ENCODE results near the gene MAP3K2.

The MAP3K2 gene

GRCh38 chr2:127420039-127420864 lies 32.5 kb upstream of the MAP3K2 start:
- H3K9ac ChIP-seq (ENCODE audit: low read depth in 1 of 2, low read length in 2 of 2): no peak overlapping the region
- peaks cover 13 to 15% of the 10 kb centered on the region in 2 donors for H3K4me1 ChIP-seq (ENCODE audit: control insufficient read depth in 2 of 2, insufficient read depth in 2 of 2, low read length in 2 of 2)

GRCh38 chr2:127419448-127420038 lies 31.8 kb upstream of the MAP3K2 start:
- Histone ChIP-seq H3K27me3 (ENCODE audit: control insufficient read depth in 2 of 2, insufficient read depth in 2 of 2, low read length in 2 of 2) (peaks cover 0 to 4% of the 10 kb centered on the region in 2 donors), H3K9me3 (ENCODE audit: control insufficient read depth in 2 of 2, low read length in 2 of 2) (no peaks in the 10 kb centered on the region), H3K27ac (ENCODE audit: low read depth in 2 of 2, low read length in 2 of 2) (no peak overlapping the region), H3K4me3 (ENCODE audit: low read length in 2 of 2) (no peak overlapping the region), H3K4me1 (ENCODE audit: control insufficient read depth in 2 of 2, insufficient read depth in 2 of 2, low read length in 2 of 2) (peaks cover 15% of the 10 kb centered on the region in 2 donors), H3K9ac (ENCODE audit: low read depth in 1 of 2, low read length in 2 of 2) (no peak overlapping the region), H3K36me3 (ENCODE audit: control insufficient read depth in 2 of 2, insufficient read depth in 2 of 2, low read length in 2 of 2) (no peaks in the 10 kb centered on the region)

More at GRCh38 chr2:127420039-127420864, 32.5 kb upstream of the MAP3K2 start:
- H3K36me3 ChIP-seq (ENCODE audit: control insufficient read depth in 2 of 2, insufficient read depth in 2 of 2, low read length in 2 of 2): no peaks in the 10 kb centered on the region
- no peaks in the 10 kb centered on the region for H3K9me3 ChIP-seq (ENCODE audit: control insufficient read depth in 2 of 2, low read length in 2 of 2)
- no peak overlapping the region for H3K4me3 ChIP-seq (ENCODE audit: low read length in 2 of 2)
- peaks cover 0 to 4% of the 10 kb centered on the region in 2 donors for H3K27me3 ChIP-seq (ENCODE audit: control insufficient read depth in 2 of 2, insufficient read depth in 2 of 2, low read length in 2 of 2)
- no peak overlapping the region for H3K27ac ChIP-seq (ENCODE audit: low read depth in 2 of 2, low read length in 2 of 2)

DNA sequence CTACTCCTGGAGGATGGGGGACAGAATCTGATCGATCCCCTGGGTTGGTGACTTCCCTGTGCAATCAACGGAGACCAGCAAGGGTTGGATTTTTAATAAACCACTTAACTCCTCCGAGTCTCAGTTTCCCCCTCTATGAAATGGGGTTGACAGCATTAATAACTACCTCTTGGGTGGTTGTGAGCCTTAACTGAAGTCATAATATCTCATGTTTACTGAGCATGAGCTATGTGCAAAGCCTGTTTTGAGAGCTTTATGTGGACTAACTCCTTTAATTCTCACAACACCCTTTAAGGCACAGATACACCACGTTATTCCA lies 31.3 kb upstream of the MAP3K2 start:
- H3K27me3 ChIP-seq (ENCODE audit: control insufficient read depth in 2 of 2, insufficient read depth in 2 of 2, low read length in 2 of 2): peaks cover 0 to 4% of the 10 kb centered on the region in 2 donors
- no peak overlapping the region for H3K9ac ChIP-seq (ENCODE audit: low read depth in 1 of 2, low read length in 2 of 2)
- H3K4me3 ChIP-seq (ENCODE audit: low read length in 2 of 2): no peak overlapping the region
- H3K36me3 ChIP-seq (ENCODE audit: control insufficient read depth in 2 of 2, insufficient read depth in 2 of 2, low read length in 2 of 2): no peaks in the 10 kb centered on the region
- no peak overlapping the region for H3K27ac ChIP-seq (ENCODE audit: low read depth in 2 of 2, low read length in 2 of 2)
- peaks cover 15% of the 10 kb centered on the region in 2 donors for H3K4me1 ChIP-seq (ENCODE audit: control insufficient read depth in 2 of 2, insufficient read depth in 2 of 2, low read length in 2 of 2)
- no peaks in the 10 kb centered on the region for H3K9me3 ChIP-seq (ENCODE audit: control insufficient read depth in 2 of 2, low read length in 2 of 2)

DNA sequence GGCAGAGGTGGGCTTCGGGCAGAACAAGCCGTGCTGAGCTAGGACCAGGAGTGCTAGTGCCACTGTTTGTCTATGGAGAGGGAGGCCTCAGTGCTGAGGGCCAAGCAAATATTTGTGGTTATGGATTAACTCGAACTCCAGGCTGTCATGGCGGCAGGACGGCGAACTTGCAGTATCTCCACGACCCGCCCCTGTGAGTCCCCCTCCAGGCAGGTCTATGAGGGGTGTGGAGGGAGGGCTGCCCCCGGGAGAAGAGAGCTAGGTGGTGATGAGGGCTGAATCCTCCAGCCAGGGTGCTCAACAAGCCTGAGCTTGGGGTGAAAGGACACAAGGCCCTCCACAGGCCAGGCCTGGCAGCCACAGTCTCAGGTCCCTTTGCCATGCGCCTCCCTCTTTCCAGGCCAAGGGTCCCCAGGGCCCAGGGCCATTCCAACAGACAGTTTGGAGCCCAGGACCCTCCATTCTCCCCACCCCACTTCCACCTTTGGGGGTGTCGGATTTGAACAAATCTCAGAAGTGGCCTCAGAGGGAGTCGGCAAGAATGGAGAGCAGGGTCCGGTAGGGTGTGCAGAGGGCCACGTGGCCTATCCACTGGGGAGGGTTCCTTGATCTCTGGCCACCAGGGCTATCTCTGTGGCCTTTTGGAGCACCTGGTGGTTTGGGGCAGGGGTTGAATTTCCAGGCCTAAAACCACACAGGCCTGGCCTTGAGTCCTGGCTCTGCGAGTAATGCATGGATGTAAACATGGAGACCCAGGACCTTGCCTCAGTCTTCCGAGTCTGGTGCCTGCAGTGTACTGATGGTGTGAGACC lies 30.7 kb upstream of the MAP3K2 start, which contains the start of gene PROC:
Gene PROC (plus strand): TSS at position 128 of the 812 bp plus-strand sequence. CDS start 1,516 bp downstream, outside the sequence.
- H3K4me3 ChIP-seq (ENCODE audit: low read length in 2 of 2): no peak within 1 kb of the TSS
- H3K27me3 ChIP-seq (ENCODE audit: control insufficient read depth in 2 of 2, insufficient read depth in 2 of 2, low read length in 2 of 2): peaks cover 0 to 4% of the 10 kb centered on the region in 2 donors
- H3K36me3 ChIP-seq (ENCODE audit: control insufficient read depth in 2 of 2, insufficient read depth in 2 of 2, low read length in 2 of 2): no peaks in the 10 kb centered on the region
- peaks cover 13 to 14% of the 10 kb centered on the region in 2 donors for H3K4me1 ChIP-seq (ENCODE audit: control insufficient read depth in 2 of 2, insufficient read depth in 2 of 2, low read length in 2 of 2)
- no peak within 1 kb of the TSS for H3K9ac ChIP-seq (ENCODE audit: low read depth in 1 of 2, low read length in 2 of 2)
- H3K27ac ChIP-seq (ENCODE audit: low read depth in 2 of 2, low read length in 2 of 2): no peak within 1 kb of the TSS
- no peaks in the 10 kb centered on the region for H3K9me3 ChIP-seq (ENCODE audit: control insufficient read depth in 2 of 2, low read length in 2 of 2)

GRCh38 chr2:127417406-127417805 lies 29.6 kb upstream of the MAP3K2 start:
- Histone ChIP-seq H3K9ac (ENCODE audit: low read depth in 1 of 2, low read length in 2 of 2) (no peak overlapping the region), H3K4me3 (ENCODE audit: low read length in 2 of 2) (no peak overlapping the region), H3K27ac (ENCODE audit: low read depth in 2 of 2, low read length in 2 of 2) (no peak overlapping the region), H3K27me3 (ENCODE audit: control insufficient read depth in 2 of 2, insufficient read depth in 2 of 2, low read length in 2 of 2) (peaks cover 0 to 4% of the 10 kb centered on the region in 2 donors), H3K9me3 (ENCODE audit: control insufficient read depth in 2 of 2, low read length in 2 of 2) (no peaks in the 10 kb centered on the region), H3K36me3 (ENCODE audit: control insufficient read depth in 2 of 2, insufficient read depth in 2 of 2, low read length in 2 of 2) (no peaks in the 10 kb centered on the region), H3K4me1 (ENCODE audit: control insufficient read depth in 2 of 2, insufficient read depth in 2 of 2, low read length in 2 of 2) (peaks cover 8 to 13% of the 10 kb centered on the region in 2 donors)

DNA sequence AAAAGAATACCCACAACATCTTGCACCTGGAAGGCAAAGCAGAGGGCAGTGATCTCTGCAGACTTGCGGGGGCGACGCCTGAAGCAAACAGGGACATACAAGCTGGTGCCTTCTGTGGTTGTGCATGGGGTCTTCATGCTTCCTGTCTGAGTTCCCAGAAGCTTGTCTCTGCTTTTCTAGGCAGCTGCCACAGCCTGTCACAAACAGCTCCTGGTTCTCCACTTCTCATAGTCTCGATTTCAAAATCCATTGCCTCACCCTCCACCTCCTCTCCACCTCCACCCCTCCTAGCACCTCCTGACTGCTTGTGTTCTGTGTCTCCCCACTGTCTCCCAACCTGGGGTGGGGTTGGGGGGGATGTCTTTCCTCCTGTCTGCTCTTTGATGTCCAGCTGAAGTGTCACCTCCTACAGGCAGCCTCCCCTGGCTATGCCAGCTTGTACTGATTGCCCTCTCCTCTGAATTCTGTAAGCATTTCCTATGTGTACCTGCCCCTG lies 28.8 kb upstream of the MAP3K2 start:
- Histone ChIP-seq H3K27me3 (ENCODE audit: control insufficient read depth in 2 of 2, insufficient read depth in 2 of 2, low read length in 2 of 2) (peaks cover 0 to under 1% of the 10 kb centered on the region in 2 donors), H3K4me3 (ENCODE audit: low read length in 2 of 2) (peak overlapping the region; percentile 61 to 73), H3K27ac (ENCODE audit: low read depth in 2 of 2, low read length in 2 of 2) (no peak overlapping the region), H3K36me3 (ENCODE audit: control insufficient read depth in 2 of 2, insufficient read depth in 2 of 2, low read length in 2 of 2) (no peaks in the 10 kb centered on the region), H3K9me3 (ENCODE audit: control insufficient read depth in 2 of 2, low read length in 2 of 2) (no peaks in the 10 kb centered on the region), H3K4me1 (ENCODE audit: control insufficient read depth in 2 of 2, insufficient read depth in 2 of 2, low read length in 2 of 2) (peaks cover 8 to 13% of the 10 kb centered on the region in 2 donors), H3K9ac (ENCODE audit: low read depth in 1 of 2, low read length in 2 of 2) (peak overlapping the region in 1 of 2 donors; percentile 66)

- no peak overlapping the region for H3K27ac ChIP-seq (ENCODE audit: low read depth in 2 of 2, low read length in 2 of 2)
- no peaks in the 10 kb centered on the region for H3K36me3 ChIP-seq (ENCODE audit: control insufficient read depth in 2 of 2, insufficient read depth in 2 of 2, low read length in 2 of 2)
- no peaks in the 10 kb centered on the region for H3K9me3 ChIP-seq (ENCODE audit: control insufficient read depth in 2 of 2, low read length in 2 of 2)
- H3K9ac ChIP-seq (ENCODE audit: low read depth in 1 of 2, low read length in 2 of 2): peak overlapping the region; percentile 66 to 68
- H3K4me3 ChIP-seq (ENCODE audit: low read length in 2 of 2): peak overlapping the region; percentile 61 to 73
- no peaks in the 10 kb centered on the region for H3K27me3 ChIP-seq (ENCODE audit: control insufficient read depth in 2 of 2, insufficient read depth in 2 of 2, low read length in 2 of 2)
- peaks cover 8 to 13% of the 10 kb centered on the region in 2 donors for H3K4me1 ChIP-seq (ENCODE audit: control insufficient read depth in 2 of 2, insufficient read depth in 2 of 2, low read length in 2 of 2)
Measured at GRCh38 chr2:127415593-127416505, 28.1 kb upstream of the MAP3K2 start.

GRCh38 chr2:127414638-127415592 lies 27.1 kb upstream of the MAP3K2 start:
- Histone ChIP-seq H3K4me3 (ENCODE audit: low read length in 2 of 2) (no peak overlapping the region), H3K27ac (ENCODE audit: low read depth in 2 of 2, low read length in 2 of 2) (no peak overlapping the region)

More at GRCh38 chr2:127414638-127415592, 27.1 kb upstream of the MAP3K2 start:
- Histone ChIP-seq H3K9ac (ENCODE audit: low read depth in 1 of 2, low read length in 2 of 2) (no peak overlapping the region), H3K27me3 (ENCODE audit: control insufficient read depth in 2 of 2, insufficient read depth in 2 of 2, low read length in 2 of 2) (no peaks in the 10 kb centered on the region), H3K9me3 (ENCODE audit: control insufficient read depth in 2 of 2, low read length in 2 of 2) (no peaks in the 10 kb centered on the region), H3K36me3 (ENCODE audit: control insufficient read depth in 2 of 2, insufficient read depth in 2 of 2, low read length in 2 of 2) (no peaks in the 10 kb centered on the region), H3K4me1 (ENCODE audit: control insufficient read depth in 2 of 2, insufficient read depth in 2 of 2, low read length in 2 of 2) (peaks cover 10 to 13% of the 10 kb centered on the region in 2 donors)

Data from mucosa of rectum (tissue), 2 donors.